GM21526 (cell line): ENCODE results near the gene GPX1.
"Not testable (repeated sequence)": the region's sequence is repeated elsewhere in the genome, so short reads cannot be mapped to it uniquely, and the experiment has no call there.

Experiments
- ATAC-seq: cut with Tn5 transposase; IDR thresholded peaks from one replicate; pipeline ENCODE4 v1.9.1; 2021; ENCODE audit warnings: moderate library complexity; ENCODE audit not compliant: unreplicated experiment, low FRiP score

GPX1 gene

GRCh38 chr3:49358217-49358883 is at the start of gene GPX1:
GPX1 (minus strand) TSS chr3:49358353; CDS start chr3:49358278, 75 bp downstream.
- peak; percentile 63 for ATAC-seq

DNA sequence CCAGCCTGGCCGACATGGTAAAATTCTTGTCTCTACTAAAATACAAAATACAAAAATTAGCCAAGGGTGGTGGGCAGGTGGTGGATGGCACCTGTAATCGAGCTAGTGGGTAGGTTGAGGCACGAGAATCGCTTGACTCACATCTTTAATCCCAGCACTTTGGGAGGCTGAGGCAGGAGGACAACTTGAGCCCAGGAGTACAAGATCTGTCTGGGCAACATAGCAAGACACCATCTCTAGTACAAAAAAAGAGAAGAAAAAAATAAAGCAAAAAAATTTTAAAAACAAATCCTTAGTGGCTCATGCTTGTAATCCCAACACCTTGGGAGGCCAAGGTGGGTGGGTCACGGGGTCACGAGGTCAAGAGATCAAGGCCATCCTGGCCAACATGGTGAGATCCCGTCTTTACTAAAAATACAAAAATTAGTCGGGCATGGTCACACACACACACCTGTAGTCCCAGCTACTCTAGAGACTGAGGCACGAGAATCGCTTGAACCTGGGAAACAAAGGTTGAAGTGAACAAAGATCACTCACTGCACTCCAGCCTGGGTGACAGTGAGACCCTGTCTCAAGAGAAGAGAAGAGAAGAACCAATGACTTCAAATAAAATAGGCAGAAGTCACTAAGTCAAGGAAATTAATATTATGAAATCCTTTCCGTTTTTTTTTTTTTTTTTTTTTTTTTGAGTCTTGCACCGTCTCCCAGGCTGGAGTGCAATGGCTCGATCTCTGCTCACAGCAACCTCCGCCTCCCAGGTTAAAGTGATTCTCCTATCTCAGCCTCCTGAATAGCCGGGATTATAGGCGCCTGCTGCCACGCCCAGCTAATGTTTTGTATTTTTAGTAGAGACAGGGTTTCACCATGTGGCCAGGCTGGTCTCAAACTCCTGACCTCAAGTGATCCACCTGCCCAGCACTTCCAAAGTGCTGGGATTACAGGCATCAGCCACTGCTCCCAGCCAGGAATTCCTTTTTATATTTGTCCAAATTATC is 48.7 kb upstream of the GPX1 start:
- no peak for ATAC-seq

DNA sequence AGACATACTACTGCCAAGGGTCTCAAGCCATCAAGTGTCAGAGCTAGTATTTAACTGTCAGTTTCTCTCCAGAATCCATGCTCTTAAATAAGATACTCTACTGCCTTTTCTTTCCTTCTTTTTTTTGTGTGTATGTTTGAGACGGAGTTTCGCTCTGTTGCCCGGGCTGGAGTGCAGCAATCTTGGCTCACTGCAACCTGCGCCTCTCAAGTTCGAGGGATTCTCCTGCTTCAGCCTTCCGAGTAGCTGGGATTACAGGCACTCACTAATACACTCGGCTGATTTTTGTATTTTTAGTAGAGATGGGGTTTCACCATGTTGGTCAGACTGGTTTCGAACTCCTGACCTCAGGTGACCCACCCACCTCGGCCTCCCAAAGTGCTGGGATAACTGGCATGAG is 47.4 kb upstream of the GPX1 start:
- not testable (repeated sequence) for ATAC-seq

DNA sequence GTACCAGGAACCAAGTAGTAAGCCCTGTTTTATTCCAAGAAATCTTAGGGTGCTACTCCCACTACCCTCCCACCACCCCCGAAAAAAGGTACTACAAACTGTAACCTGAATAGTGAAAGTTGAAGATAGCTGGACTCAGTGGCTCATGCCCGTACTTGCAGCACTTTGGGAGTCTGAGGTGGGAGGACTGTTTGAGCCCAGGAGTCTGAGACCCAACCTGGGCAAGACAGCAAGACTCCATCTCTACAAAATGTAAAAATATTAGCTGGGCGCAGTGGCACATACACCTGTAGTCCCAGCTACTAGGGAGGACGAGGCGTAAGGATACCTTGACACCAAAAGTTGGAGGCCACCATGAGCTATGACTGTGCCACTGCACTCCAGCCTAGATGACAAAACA is 45.7 kb upstream of the GPX1 start:
- ATAC-seq = no peak

GRCh38 chr3:49401766-49402165 is 43.6 kb upstream of the GPX1 start:
- no peak for ATAC-seq

- ATAC-seq = no peak
These were observed 41.3 kb upstream of the GPX1 start for GRCh38 chr3:49399461-49399860.

- ATAC-seq = no peak
These were observed 39.3 kb upstream of the GPX1 start for GRCh38 chr3:49397470-49397869.

GRCh38 chr3:49391310-49391709 is 33.2 kb upstream of the GPX1 start:
- ATAC-seq = not testable (repeated sequence)

GRCh38 chr3:49389297-49389696 is 31.1 kb upstream of the GPX1 start:
- no peak for ATAC-seq

GRCh38 chr3:49388289-49388820 is 30.2 kb upstream of the GPX1 start:
- no peak for ATAC-seq

GRCh38 chr3:49387721-49388120 is 29.6 kb upstream of the GPX1 start:
- no peak for ATAC-seq

- no peak for ATAC-seq
These were observed 28.1 kb upstream of the GPX1 start for GRCh38 chr3:49386056-49386756.

DNA sequence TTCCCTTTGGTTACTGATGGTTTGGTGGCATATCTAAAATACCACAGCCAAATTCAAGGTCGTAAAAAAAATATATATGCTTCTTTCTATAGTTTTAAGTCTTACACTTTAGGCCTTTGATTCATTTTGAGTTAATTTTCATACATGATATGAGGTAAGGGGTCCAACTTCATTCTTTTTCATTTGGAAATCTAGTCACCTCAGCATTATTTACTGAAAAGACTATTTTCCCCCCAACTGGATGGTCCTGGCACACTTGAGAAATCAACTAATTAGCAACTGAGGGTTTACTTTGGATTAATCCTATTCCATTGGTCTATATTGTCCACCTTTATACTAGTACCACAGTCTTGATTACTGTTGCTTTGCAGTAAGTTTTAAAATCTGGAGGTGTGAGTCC is 27.5 kb upstream of the GPX1 start:
- ATAC-seq = no peak

DNA sequence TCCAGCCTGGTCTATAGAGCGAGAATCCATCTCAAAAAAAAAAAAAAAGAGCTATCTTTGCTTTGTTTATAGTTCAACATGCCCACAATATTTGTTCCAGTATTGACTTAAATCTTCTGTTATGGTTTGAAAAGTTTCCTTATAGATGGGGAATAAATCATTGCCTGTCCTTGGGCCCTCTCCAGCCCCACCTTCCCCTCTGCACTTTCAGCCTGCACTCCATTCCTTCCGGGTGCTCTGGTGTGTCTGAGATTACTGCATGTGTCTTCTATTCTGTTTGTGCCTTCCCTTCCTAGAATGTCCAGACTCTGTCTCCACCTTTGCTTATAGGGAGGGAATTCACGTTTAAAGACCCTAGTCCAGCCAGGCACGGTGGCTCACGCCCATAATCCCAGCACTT is 25.2 kb upstream of the GPX1 start:
- ATAC-seq = no peak

DNA sequence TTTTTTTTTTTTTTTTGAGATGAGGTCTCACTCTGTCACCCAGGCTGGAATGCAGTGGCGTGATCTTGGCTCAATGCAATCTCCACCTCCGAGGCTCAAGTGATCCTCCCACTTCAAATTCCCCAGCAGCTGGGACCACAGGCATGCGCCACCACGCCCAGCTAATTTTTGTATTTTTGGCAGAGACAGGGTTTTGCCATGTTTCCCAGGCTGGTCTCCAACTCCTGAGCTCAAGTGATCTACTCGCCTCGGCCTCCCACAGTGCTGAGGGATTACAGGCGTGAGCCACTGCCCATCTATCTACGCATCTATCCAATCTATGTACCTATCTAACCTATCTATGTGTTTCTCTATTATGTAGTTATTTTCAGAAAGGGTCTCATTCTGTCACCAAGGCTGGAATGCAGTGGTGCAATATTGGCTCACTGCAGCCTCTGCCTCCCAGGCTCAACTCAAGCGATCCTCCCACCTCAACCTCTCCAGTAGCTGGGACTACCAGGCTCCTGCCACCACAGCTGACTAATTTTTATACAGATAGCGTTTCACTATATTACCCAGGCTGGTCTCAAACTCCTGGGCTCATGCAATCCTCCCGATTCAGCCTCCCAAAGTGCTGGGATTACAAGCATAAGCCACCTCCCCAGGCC is 20.2 kb upstream of the GPX1 start:
- no peak for ATAC-seq

DNA sequence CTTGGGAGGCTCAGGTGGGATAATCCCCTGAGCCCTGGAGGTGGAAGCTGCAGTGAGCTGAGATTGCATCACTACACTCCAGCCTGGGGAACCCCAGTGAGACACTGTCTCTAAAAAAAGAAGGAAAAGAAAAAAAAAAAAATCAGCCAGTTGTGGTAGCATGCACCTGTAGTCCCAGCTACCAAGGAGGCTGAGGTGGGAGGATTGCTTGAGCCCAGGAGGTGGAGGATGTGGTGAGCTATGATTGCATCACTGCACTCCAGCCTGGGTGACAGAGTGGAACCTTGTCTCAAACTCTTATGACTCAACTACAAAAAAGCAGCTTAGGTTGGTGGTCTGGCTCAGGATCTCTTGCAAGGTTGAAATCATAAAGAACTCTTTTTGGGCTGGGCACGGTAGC is 19.3 kb upstream of the GPX1 start:
- ATAC-seq = no peak

- no peak for ATAC-seq
These were observed 13.8 kb upstream of the GPX1 start for GRCh38 chr3:49371946-49372345.

DNA sequence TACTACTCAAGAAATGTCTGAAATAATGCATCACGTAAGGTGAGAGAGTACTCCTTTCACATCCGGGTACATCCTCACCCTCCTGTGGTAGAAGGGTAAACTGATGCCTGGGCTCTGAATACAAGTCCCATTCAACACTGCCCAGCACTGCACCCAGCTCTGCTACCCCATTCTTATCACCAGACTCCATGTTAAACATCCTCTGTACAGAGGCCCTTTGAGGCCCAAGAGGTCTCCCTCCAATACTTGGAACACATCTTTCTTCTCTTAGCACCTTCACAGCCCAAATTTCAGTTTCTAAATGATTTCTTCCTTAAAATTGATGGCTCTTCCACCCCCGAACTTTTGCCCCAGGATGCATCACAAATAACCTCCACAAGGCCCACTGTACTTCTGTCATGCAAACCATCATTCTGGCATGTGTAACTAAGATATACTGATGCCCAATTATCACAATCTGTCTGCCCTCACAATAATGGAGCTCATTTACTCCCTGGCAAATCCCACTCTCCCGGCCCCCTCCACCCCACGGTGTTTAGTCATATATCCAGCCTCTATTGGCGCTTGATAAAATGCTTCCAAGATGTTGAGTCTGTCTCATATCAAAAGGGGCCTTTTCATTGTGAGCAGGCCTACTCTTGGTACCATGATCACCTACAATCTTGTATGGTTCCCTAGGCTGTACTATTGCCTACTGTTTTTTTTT is 12.6 kb upstream of the GPX1 start:
- ATAC-seq = no peak

GRCh38 chr3:49362561-49362960 is 4.4 kb upstream of the GPX1 start:
- no peak for ATAC-seq

DNA sequence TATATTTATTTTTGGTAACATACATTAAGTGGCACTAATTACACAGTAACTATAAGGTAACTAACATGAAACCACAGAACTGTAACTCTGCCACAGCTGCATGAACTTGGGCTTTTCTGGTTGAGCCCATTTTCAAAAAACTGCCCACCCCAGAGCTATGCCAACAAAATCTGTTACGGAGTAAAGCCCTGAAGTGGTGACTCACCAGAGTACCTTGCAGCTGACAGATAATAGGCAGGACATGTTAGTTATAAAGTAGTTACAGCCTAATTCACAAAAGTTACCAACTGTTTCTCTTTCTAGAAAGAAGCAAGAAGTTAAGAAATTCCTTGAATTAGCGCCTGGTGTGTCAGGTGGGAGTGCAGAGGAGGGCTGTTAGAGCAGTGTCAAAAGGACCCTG is 1.5 kb upstream of the GPX1 start:
- ATAC-seq = no peak
